Gastrocnemius medialis (tissue), 4 donors: Measurements from ENCODE around the gene CHIC2. TPM values are rescaled to one million over a fixed set of nuclear protein-coding genes. Genes with fewer than 3 reads are reported as not detected.

ENCODE experiments used
- ATAC-seq, 2 donors: fragments of 150-250 bp; one replicate each; pipeline ENCODE4 v1.9.1; 2016
- DNase-seq, 2 donors: peaks; one replicate each; pipeline ENCODE4 v3.0.0-alpha.2; 2019
- H3K27ac ChIP-seq, 4 donors: fragments of 200-600 bp; sonication (generic); 1 replicate in 1 of 4; 2 replicates in 3 of 4; pipeline ENCODE4 v1.5.1; 2016 to 2018; ENCODE audit warnings: mild to moderate bottlenecking in 2 of 4, moderate library complexity in 1 of 4
- H3K27me3 ChIP-seq, 3 donors: fragments of 200-600 bp; sonication (generic) in 2 of 3; 1 replicate in 1 of 3; 2 replicates in 2 of 3; pipeline versions ENCODE4 v1.5.1 to v1.6.0; 2016 to 2019; ENCODE audit warnings: mild to moderate bottlenecking in 1 of 3, moderate library complexity in 1 of 3
- H3K36me3 ChIP-seq, 2 donors: fragments of 200-600 bp; sonication (generic) in 1 of 2; one replicate each; pipeline ENCODE4 v1.5.1; 2017 to 2018
- H3K4me1 ChIP-seq, 2 donors: fragments of 200-600 bp; sonication (generic) in 1 of 2; one replicate each; pipeline ENCODE4 v1.5.1; 2016 to 2017; ENCODE audit warnings: mild to moderate bottlenecking in 2 of 2
- H3K4me3 ChIP-seq, 4 donors: fragments of 200-600 bp; sonication (generic) in 3 of 4; 1 replicate in 1 of 4; 2 replicates in 3 of 4; pipeline ENCODE4 v1.5.1; 2016 to 2019; ENCODE audit warnings: mild to moderate bottlenecking in 2 of 4
- H3K9me3 ChIP-seq, 3 donors: fragments of 200-600 bp; sonication (generic) in 2 of 3; 1 replicate in 1 of 3; 2 replicates in 2 of 3; pipeline ENCODE4 v1.5.1; 2016 to 2019
- POLR2A ChIP-seq, 2 donors: fragments of 450-650 bp; IDR thresholded peaks; one replicate each; pipeline ENCODE4 v1.6.1; 2017; ENCODE audit warnings: antibody characterized with exemption in 2 of 2, mild to moderate bottlenecking in 2 of 2, moderate library complexity in 2 of 2
- in situ Hi-C, 4 donors: fragments of 200-750 bp; cut with MboI; loops; one replicate each; pipeline versions ENCODE4 v1.15.0 to v1.8.0; 2017; ENCODE audit warnings: low sequenced_read_pairs in 4 of 4
- intact Hi-C: fragments of 100-400 bp; cut with DNase I; formaldehyde crosslinking; loops from one replicate; pipeline ENCODE4 v1.15.1; 2023; ENCODE audit warnings: low total_unique reads
- total RNA-seq, 4 donors: library from RNA; depleted of rRNA; stranded (reverse); fragments of >200 nt; gene quantifications; one replicate each; pipeline versions ENCODE4 v1.1.0 to v1.2.3, GENCODE V29; 2016
- TF ChIP-seq, protein P1 (sequence below), 5 experiments: fragments of 450-650 bp in 3 of 5; fragments of 200-600 bp in 2 of 5; sonication (generic) in 2 of 5; IDR thresholded peaks in 4 of 5; conservative IDR thresholded peaks in 1 of 5; 1 replicate in 4 of 5; 2 replicates in 1 of 5; pipeline ENCODE4 v1.5.1; 2016 to 2019; ENCODE audit warnings: antibody characterized with exemption in 5 of 5, mild to moderate bottlenecking in 3 of 5, moderate library complexity in 3 of 5

Gene CHIC2
- total RNA-seq, 4 donors from 2014 or later = 11.9 to 18.6 (median 15.5) TPM

DNA sequence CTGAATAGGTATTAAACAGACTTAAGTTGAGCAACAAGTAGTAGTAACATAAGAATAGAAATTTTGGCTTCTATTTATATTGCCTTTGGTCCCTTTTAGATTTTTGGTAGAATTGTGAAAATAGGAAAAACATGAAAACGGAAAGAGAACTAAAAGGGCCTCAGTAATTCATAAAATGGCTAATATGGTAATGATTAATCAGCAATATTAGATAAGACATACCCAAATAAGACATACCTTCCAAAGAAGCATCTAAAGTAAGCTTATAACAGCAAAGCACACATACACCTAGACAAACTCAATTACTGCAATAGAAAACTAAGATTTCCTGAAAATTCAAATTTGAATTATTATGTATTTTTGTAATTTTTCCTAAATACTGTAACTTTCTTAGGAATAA, 46.4 kb downstream of the CHIC2 start:
- H3K4me3 ChIP-seq = no peak overlapping the region
- in situ Hi-C loops = no loop called here

DNA sequence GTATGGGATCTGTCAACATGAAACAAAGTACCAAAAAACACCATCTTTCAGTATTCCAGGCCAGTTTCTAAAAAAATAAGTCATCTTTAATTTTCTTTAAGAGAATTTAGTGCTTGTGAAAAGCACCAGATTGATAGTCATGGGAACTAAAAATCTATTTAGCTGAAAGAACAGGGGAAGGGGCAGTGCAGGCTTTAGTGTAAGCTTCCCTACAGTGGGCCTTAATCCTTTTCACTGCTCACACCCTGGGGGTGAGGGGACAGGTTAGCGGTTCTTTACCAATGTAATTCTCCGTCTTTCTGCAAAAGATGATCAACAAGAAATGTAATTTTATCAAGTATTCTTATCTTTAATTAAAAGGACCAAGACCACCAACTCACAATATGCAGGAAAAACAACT, 47.1 kb downstream of the CHIC2 start:
- Histone ChIP-seq H3K27me3 (no peaks in the 10 kb centered on the region), H3K36me3 (peaks cover 0 to 7% of the 10 kb centered on the region in 2 donors), H3K4me1 (peaks cover 12 to 14% of the 10 kb centered on the region in 2 donors), H3K4me3 (no peak overlapping the region), H3K9me3 (no peaks in the 10 kb centered on the region), H3K27ac (no peak overlapping the region)
- no peak for ATAC-seq
- TF ChIP-seq, protein P1, sequence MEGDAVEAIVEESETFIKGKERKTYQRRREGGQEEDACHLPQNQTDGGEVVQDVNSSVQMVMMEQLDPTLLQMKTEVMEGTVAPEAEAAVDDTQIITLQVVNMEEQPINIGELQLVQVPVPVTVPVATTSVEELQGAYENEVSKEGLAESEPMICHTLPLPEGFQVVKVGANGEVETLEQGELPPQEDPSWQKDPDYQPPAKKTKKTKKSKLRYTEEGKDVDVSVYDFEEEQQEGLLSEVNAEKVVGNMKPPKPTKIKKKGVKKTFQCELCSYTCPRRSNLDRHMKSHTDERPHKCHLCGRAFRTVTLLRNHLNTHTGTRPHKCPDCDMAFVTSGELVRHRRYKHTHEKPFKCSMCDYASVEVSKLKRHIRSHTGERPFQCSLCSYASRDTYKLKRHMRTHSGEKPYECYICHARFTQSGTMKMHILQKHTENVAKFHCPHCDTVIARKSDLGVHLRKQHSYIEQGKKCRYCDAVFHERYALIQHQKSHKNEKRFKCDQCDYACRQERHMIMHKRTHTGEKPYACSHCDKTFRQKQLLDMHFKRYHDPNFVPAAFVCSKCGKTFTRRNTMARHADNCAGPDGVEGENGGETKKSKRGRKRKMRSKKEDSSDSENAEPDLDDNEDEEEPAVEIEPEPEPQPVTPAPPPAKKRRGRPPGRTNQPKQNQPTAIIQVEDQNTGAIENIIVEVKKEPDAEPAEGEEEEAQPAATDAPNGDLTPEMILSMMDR (IDR thresholded peaks at IDR 0.05 in 4 of 5, conservative IDR thresholded peaks at IDR 0.05 in 1 of 5) = no peak
- TF ChIP-seq POLR2A (IDR thresholded peaks at IDR 0.05) = no peak
- intact Hi-C loops = no loop called here
- in situ Hi-C loops = no loop called here
- no peak for DNase-seq

More for the DNA sequence above, 46.4 kb downstream of the CHIC2 start:
- no peak for TF ChIP-seq POLR2A (IDR thresholded peaks at IDR 0.05)
- TF ChIP-seq, protein P1 (IDR thresholded peaks at IDR 0.05 in 4 of 5, conservative IDR thresholded peaks at IDR 0.05 in 1 of 5) = no peak
- intact Hi-C loops = no loop called here
- Histone ChIP-seq H3K27ac (no peak overlapping the region), H3K9me3 (no peaks in the 10 kb centered on the region), H3K4me1 (peaks cover 14 to 17% of the 10 kb centered on the region in 2 donors), H3K36me3 (peaks cover 0 to 2% of the 10 kb centered on the region in 2 donors), H3K27me3 (no peaks in the 10 kb centered on the region)
- ATAC-seq (no peak), DNase-seq (no peak)

DNA sequence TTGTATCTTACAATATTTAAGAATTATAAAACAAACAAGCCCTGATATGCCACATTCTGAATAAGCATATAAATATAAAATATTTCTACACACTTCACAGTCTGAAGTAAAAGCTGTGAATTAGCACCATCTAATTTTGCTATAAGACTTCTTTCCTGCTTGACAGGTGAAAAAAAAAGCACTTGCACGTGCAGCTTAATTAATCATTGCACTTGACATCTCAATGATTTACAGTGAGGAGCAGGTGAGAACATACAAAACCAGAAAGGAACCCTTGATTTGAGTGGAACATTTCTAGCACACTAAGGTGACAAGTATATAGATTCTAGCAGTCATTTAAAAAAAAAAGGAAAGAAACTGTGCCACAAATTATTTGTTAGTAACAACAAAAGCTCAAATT, 47.9 kb downstream of the CHIC2 start:
- Histone ChIP-seq H3K27ac (no peak overlapping the region), H3K4me1 (peaks cover 12 to 14% of the 10 kb centered on the region in 2 donors), H3K36me3 (peaks cover 0 to 7% of the 10 kb centered on the region in 2 donors), H3K9me3 (no peaks in the 10 kb centered on the region), H3K4me3 (no peak overlapping the region), H3K27me3 (no peaks in the 10 kb centered on the region)
- intact Hi-C loops (no loop called here), in situ Hi-C loops (no loop called here)
- no peak for DNase-seq
- ATAC-seq = no peak
- TF ChIP-seq, protein P1 (IDR thresholded peaks at IDR 0.05 in 4 of 5, conservative IDR thresholded peaks at IDR 0.05 in 1 of 5) = no peak
- TF ChIP-seq POLR2A (IDR thresholded peaks at IDR 0.05) = no peak

DNA sequence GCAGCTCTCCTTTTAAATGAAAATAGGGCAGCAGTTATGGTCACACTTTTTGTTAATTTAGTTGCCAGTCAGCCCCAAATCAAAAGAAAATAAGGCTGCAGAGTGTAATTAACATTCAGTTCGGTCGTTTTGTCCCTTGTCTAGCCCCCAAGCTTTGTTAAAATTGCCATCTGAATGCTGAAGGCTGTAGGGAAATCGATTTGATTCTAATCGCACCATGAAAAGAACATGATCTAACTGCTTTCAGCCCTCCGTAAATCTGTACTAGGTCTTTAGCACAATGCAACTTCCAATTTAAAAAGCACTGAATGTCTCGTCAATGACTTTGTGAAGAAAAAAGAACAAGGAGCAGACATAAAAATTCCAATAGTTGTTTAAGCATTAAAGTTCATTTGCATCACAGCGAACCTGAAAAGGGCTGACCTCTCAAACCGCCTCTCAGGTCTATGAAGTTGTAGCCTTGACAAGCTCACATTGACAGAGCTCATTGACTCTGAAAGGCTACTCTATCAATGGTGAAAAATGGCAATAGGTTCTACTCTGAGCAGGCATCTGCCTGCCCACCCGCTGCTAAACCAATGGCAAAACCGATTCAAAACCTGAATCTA, 48.9 kb downstream of the CHIC2 start:
- no peak overlapping the region for H3K4me3 ChIP-seq
- DNase-seq (no peak), ATAC-seq (no peak)
- no peaks in the 10 kb centered on the region for H3K9me3 ChIP-seq
- peaks cover 12 to 14% of the 10 kb centered on the region in 2 donors for H3K4me1 ChIP-seq
- H3K27me3 ChIP-seq = no peaks in the 10 kb centered on the region
- intact Hi-C loops (no loop called here), in situ Hi-C loops (no loop called here)
- H3K27ac ChIP-seq = no peak overlapping the region
- TF ChIP-seq, protein P1 (IDR thresholded peaks at IDR 0.05 in 4 of 5, conservative IDR thresholded peaks at IDR 0.05 in 1 of 5) = no peak
- no peak for TF ChIP-seq POLR2A (IDR thresholded peaks at IDR 0.05)
- peaks cover 0 to 7% of the 10 kb centered on the region in 2 donors for H3K36me3 ChIP-seq
